Measurements from ENCODE around the gene PCDH18.

DNA sequence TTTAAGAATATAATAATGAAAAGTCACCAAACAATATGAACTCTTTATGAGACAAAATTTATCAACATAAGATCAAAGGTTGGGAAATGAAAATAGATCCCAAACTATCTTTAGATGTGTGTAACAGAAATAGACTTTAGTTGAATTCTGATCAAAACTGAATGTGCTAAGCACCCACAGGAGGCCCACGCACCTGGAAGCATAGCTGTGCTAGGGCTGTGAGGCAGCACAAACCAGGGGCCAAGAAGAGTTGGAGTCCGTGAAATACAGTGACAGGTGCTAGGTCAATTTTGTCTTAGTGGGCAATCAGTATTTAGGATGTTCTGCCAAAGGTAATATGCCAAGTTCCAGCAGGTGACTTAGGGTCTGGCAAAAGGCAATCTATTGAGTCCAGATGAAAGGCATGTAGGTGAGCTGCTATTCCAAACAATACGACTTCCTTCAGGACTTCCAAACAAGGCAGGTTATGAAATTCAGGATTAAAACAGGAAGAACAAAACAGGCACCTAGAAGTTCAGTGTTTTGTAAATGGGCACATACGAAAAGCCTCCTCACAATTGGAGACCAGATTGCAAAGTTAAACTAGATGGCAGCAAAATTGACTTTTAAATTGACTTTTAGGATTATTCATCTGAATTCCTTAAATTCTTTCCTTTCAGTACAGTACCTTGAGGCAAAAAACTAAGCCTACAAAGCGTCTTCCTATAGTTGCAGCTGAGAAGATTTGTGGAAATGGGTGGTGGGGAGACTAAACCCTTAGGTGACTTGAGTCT is 4.7 kb upstream of the PCDH18 start:
- no peak for TF ChIP-seq EZH2 (IDR thresholded peaks at IDR 0.05; ENCODE audit: borderline replicate concordance, low read depth, low read length, severe bottlenecking)
- TF ChIP-seq, protein P1, sequence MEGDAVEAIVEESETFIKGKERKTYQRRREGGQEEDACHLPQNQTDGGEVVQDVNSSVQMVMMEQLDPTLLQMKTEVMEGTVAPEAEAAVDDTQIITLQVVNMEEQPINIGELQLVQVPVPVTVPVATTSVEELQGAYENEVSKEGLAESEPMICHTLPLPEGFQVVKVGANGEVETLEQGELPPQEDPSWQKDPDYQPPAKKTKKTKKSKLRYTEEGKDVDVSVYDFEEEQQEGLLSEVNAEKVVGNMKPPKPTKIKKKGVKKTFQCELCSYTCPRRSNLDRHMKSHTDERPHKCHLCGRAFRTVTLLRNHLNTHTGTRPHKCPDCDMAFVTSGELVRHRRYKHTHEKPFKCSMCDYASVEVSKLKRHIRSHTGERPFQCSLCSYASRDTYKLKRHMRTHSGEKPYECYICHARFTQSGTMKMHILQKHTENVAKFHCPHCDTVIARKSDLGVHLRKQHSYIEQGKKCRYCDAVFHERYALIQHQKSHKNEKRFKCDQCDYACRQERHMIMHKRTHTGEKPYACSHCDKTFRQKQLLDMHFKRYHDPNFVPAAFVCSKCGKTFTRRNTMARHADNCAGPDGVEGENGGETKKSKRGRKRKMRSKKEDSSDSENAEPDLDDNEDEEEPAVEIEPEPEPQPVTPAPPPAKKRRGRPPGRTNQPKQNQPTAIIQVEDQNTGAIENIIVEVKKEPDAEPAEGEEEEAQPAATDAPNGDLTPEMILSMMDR (IDR thresholded peaks at IDR 0.05; ENCODE audit: borderline replicate concordance, extremely low read depth, low read length, poor library complexity, severe bottlenecking) = no peak

Data from DND-41 (cell line).